ENCODE results near the gene CBS. TPM values are rescaled to one million over a fixed set of nuclear protein-coding genes. Genes with fewer than 3 reads are reported as not detected.
A peak's percentile ranks its signal among the peaks of the same experiment; 100 is the strongest.
"Not testable (repeated sequence)": the region's sequence is repeated elsewhere in the genome, so short reads cannot be mapped to it uniquely, and the experiment has no call there.

Gene CBS
- total RNA-seq, 1 donor from 2014 or later: 56.9 TPM

- peaks cover 32% of the 10 kb centered on the region for H3K36me3 Mint-ChIP-seq
- no peaks in the 10 kb centered on the region for H3K9me3 Mint-ChIP-seq
Observed at GRCh38 chr21:43012596-43012995, 63.0 kb downstream of the CBS start.

GRCh38 chr21:43006874-43007208, 68.8 kb downstream of the CBS start:
- H4K20me1 ChIP-seq (ENCODE audit: low read depth): no peaks in the 10 kb centered on the region
- no peak overlapping the region for H3K4me2 ChIP-seq
- H3K79me2 ChIP-seq (ENCODE audit: low read depth): no peaks in the 10 kb centered on the region
- Mint-ChIP-seq H3K9me3 (no peaks in the 10 kb centered on the region), H3K4me3 (no peak overlapping the region), H3K36me3 (peaks cover 26% of the 10 kb centered on the region), H3K27me3 (ENCODE audit: insufficient read depth, low read depth) (peaks cover 2% of the 10 kb centered on the region), H3K27ac (peak overlapping the region; percentile 4), H3K4me1 (no peaks in the 10 kb centered on the region)
- DNase-seq (ENCODE audit: low spot score): no peak
- no peak for TF ChIP-seq EZH2phosphoT487 (IDR thresholded peaks at IDR 0.05)
- TF ChIP-seq EZH2 (IDR thresholded peaks at IDR 0.05): no peak
- no peak for TF ChIP-seq CTCF (IDR thresholded peaks at IDR 0.05)
- H3K9me3 ChIP-seq (ENCODE audit: low read depth): no peaks in the 10 kb centered on the region
- no peak overlapping the region for H2AFZ ChIP-seq (replicated peaks)
- no peaks in the 10 kb centered on the region for H3K4me1 ChIP-seq
- no peaks in the 10 kb centered on the region for H3K27me3 ChIP-seq
- no peaks in the 10 kb centered on the region for H3F3A ChIP-seq (ENCODE audit: low read depth)
- no peak overlapping the region for H3K4me3 ChIP-seq
- H3K27ac ChIP-seq: no peak overlapping the region
- H3K36me3 ChIP-seq: no peaks in the 10 kb centered on the region
- H3K9ac ChIP-seq: no peak overlapping the region

More at GRCh38 chr21:43012596-43012995, 63.0 kb downstream of the CBS start:
- H3K27ac Mint-ChIP-seq: no peak overlapping the region
- Histone ChIP-seq H4K20me1 (ENCODE audit: low read depth) (no peaks in the 10 kb centered on the region), H3K4me1 (no peaks in the 10 kb centered on the region), H3K36me3 (no peaks in the 10 kb centered on the region), H2AFZ (replicated peaks) (no peak overlapping the region), H3K9me3 (ENCODE audit: low read depth) (no peaks in the 10 kb centered on the region), H3K9ac (no peak overlapping the region), H3K4me3 (no peak overlapping the region), H3F3A (ENCODE audit: low read depth) (no peaks in the 10 kb centered on the region), H3K27ac (no peak overlapping the region), H3K27me3 (no peaks in the 10 kb centered on the region), H3K79me2 (ENCODE audit: low read depth) (no peaks in the 10 kb centered on the region), H3K4me2 (no peak overlapping the region)
- no peak for TF ChIP-seq EZH2phosphoT487 (IDR thresholded peaks at IDR 0.05)
- no peak overlapping the region for H3K4me3 Mint-ChIP-seq
- H3K4me1 Mint-ChIP-seq: no peaks in the 10 kb centered on the region
- DNase-seq (ENCODE audit: low spot score): no peak
- no peaks in the 10 kb centered on the region for H3K27me3 Mint-ChIP-seq (ENCODE audit: insufficient read depth, low read depth)

- H3K9ac ChIP-seq; H3K9me3 Mint-ChIP-seq; H3K4me3 ChIP-seq; H3F3A ChIP-seq (ENCODE audit: low read depth); H3K4me1 ChIP-seq; H3K27ac Mint-ChIP-seq; DNase-seq (ENCODE audit: low spot score); H3K4me1 Mint-ChIP-seq; H4K20me1 ChIP-seq (ENCODE audit: low read depth); H3K79me2 ChIP-seq (ENCODE audit: low read depth); H3K4me3 Mint-ChIP-seq; H3K27me3 Mint-ChIP-seq (ENCODE audit: insufficient read depth, low read depth); H3K36me3 ChIP-seq; H3K4me2 ChIP-seq; H3K9me3 ChIP-seq (ENCODE audit: low read depth); H3K27ac ChIP-seq; H3K27me3 ChIP-seq; H2AFZ ChIP-seq (replicated peaks): not testable (repeated sequence)
- peaks cover 22% of the 10 kb centered on the region for H3K36me3 Mint-ChIP-seq
Observed at GRCh38 chr21:43006051-43006873, 69.4 kb downstream of the CBS start.

- Mint-ChIP-seq H3K4me1 (no peaks in the 10 kb centered on the region), H3K4me3 (no peak overlapping the region), H3K36me3 (peaks cover 25% of the 10 kb centered on the region), H3K9me3 (peaks cover 7% of the 10 kb centered on the region), H3K27me3 (ENCODE audit: insufficient read depth, low read depth) (peaks cover 2% of the 10 kb centered on the region), H3K27ac (no peak overlapping the region)
- Histone ChIP-seq H3K4me1 (no peaks in the 10 kb centered on the region), H2AFZ (replicated peaks) (no peak overlapping the region), H3K9ac (no peak overlapping the region), H3K9me3 (ENCODE audit: low read depth) (no peaks in the 10 kb centered on the region), H3K27me3 (no peaks in the 10 kb centered on the region), H3K27ac (no peak overlapping the region), H3K36me3 (no peaks in the 10 kb centered on the region), H3K4me3 (no peak overlapping the region), H3K4me2 (no peak overlapping the region), H4K20me1 (ENCODE audit: low read depth) (no peaks in the 10 kb centered on the region), H3F3A (ENCODE audit: low read depth) (no peaks in the 10 kb centered on the region), H3K79me2 (ENCODE audit: low read depth) (no peaks in the 10 kb centered on the region)
- TF ChIP-seq EZH2phosphoT487 (IDR thresholded peaks at IDR 0.05) (no peak), CTCF (IDR thresholded peaks at IDR 0.05) (no peak), EZH2 (IDR thresholded peaks at IDR 0.05) (no peak)
- DNase-seq (ENCODE audit: low spot score): no peak
Observed at GRCh38 chr21:43005635-43006034, 70.0 kb downstream of the CBS start.

Measured in neural progenitor cell (in vitro differentiated cells).